Neuron (in vitro differentiated cells): ENCODE results near the gene CDC16.

Experiments
- H2AFZ ChIP-seq: one replicate; pipeline ENCODE4 v1.6.1; 2013; ENCODE audit warnings: low read depth, mild to moderate bottlenecking, inconsistent platforms, low read length, moderate library complexity
- H3K27me3 ChIP-seq: one replicate; pipeline ENCODE4 v1.6.1; 2013; ENCODE audit warnings: low read length; ENCODE audit not compliant: insufficient read depth
- H3K36me3 ChIP-seq: one replicate; pipeline ENCODE4 v1.6.1; 2013; ENCODE audit warnings: low read length; ENCODE audit not compliant: insufficient read depth
- H3K4me1 ChIP-seq: one replicate; pipeline ENCODE4 v1.6.1; 2013; ENCODE audit warnings: low read length; ENCODE audit not compliant: insufficient read depth
- H3K4me3 ChIP-seq: 2 replicates; pipeline ENCODE4 v1.5.1; 2013; ENCODE audit warnings: mild to moderate bottlenecking, low read length, moderate library complexity
- H3K9me3 ChIP-seq: one replicate; pipeline ENCODE4 v1.6.1; 2013; ENCODE audit warnings: low read length

CDC16 gene

DNA sequence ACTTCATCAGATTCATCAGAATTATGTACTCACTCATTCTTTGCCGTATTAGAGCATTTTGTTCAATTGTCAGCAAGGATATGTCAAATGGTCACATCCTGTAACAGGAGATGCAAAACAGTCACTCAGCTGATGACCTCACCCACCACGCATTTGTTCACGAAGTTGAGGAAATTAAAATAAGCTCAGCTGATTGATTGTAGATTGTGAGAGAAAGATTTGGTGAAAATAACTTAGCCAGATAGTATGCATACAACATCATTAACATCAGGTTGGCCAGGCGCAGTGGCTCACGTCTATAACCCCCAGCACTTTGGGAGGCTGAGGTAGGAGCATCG is 22.6 kb upstream of the CDC16 start:
- Histone ChIP-seq H2AFZ (no peak overlapping the region), H3K36me3 (no peaks in the 10 kb centered on the region), H3K27me3 (no peaks in the 10 kb centered on the region), H3K4me1 (no peaks in the 10 kb centered on the region), H3K9me3 (peaks cover 4% of the 10 kb centered on the region), H3K4me3 (no peak overlapping the region)

DNA sequence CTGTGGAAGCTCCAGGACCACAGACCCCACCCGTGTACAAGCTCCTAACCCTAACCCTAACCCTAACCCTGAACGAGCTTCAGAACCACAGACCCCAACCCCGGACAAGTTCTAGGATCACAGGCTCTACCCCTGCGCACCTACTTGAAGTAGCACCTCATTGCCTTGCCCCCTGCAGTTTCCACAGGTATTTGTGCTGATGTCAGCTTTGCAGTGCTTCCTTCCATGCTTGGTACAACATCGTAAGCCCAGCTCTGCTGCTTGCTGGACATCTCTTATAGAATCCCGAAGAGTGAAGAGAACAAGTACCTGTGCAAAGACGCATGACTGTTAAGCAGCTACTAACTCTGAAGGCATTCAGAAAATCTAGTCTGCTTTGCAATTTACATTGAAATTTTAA is 20.7 kb upstream of the CDC16 start:
- Histone ChIP-seq H2AFZ (no peak overlapping the region), H3K4me3 (no peak overlapping the region), H3K27me3 (no peaks in the 10 kb centered on the region), H3K4me1 (no peaks in the 10 kb centered on the region), H3K9me3 (peaks cover 3% of the 10 kb centered on the region), H3K36me3 (no peaks in the 10 kb centered on the region)

DNA sequence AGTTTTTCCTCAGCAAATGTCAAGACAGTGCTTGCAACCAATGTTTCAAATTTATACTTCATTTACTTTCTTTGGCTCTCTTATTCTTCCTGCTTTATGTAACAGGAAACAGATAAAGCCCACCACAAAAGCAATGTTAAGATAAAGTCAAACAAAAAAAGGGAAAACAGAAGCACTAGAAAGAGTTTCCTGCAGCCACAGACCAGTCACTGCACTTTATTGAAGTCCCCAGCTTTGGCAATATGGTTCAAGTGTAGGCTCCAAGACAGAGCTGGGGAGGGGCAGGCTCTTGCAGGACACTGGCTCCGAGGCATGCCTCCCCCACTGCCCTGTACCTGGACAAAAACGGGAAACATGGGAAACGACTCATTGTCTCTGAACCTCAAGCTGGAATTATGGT is 15.3 kb upstream of the CDC16 start:
- no peaks in the 10 kb centered on the region for H3K9me3 ChIP-seq

DNA sequence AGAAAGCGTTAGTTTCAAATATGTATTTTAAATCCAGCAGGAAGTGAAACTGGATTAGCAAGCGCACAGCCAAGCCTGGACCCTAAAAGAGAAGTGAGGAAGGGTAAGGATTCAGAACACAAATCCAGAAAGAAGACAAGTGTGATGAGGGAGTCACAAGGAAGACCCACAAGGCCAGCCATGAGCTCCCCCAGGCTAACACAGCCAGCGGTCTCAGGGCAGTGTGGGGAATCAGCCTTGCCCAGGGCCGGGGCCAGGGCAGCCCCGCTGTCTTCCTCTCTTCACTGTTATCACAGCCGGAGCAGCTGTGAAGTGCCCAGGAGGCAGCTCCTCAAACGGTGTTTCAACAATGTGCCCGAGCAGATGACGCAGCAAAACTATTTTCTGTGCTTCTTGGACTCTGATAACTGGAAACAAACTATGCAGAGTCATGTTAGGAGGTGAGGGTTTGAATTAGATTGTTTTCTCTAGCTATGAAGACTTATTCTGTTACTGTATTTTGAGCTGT is 12.2 kb upstream of the CDC16 start:
- H3K27me3 ChIP-seq = no peaks in the 10 kb centered on the region
- no peaks in the 10 kb centered on the region for H3K9me3 ChIP-seq
- no peak overlapping the region for H3K4me3 ChIP-seq
- H2AFZ ChIP-seq = no peak overlapping the region
- H3K36me3 ChIP-seq = no peaks in the 10 kb centered on the region
- peaks cover 2% of the 10 kb centered on the region for H3K4me1 ChIP-seq

More for the DNA sequence above, 15.3 kb upstream of the CDC16 start:
- Histone ChIP-seq H3K27me3 (no peaks in the 10 kb centered on the region), H2AFZ (no peak overlapping the region), H3K4me3 (no peak overlapping the region), H3K4me1 (no peaks in the 10 kb centered on the region), H3K36me3 (no peaks in the 10 kb centered on the region)

DNA sequence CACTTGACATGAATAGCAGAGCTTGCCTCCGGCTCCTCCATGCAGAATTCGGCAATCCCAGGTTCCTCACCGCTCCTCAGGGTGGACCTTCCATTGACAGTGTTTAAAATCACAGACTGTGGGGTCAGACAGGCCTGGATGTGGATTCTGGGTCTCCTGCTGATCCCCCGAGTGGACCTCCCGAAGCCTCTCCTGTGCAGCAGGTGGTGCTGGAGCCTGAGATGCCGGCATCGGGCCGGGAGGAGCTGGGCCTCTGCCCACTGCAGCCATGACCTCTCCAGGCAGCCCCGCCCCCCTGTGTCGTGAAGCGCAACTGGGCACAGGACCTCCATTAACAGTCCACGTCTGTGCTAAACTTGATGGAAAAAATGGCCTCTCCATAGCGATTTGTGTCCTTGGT is 10.5 kb upstream of the CDC16 start:
- Histone ChIP-seq H2AFZ (no peak overlapping the region), H3K27me3 (no peaks in the 10 kb centered on the region), H3K36me3 (no peaks in the 10 kb centered on the region), H3K4me3 (no peak overlapping the region), H3K9me3 (no peaks in the 10 kb centered on the region), H3K4me1 (peaks cover 6% of the 10 kb centered on the region)

DNA sequence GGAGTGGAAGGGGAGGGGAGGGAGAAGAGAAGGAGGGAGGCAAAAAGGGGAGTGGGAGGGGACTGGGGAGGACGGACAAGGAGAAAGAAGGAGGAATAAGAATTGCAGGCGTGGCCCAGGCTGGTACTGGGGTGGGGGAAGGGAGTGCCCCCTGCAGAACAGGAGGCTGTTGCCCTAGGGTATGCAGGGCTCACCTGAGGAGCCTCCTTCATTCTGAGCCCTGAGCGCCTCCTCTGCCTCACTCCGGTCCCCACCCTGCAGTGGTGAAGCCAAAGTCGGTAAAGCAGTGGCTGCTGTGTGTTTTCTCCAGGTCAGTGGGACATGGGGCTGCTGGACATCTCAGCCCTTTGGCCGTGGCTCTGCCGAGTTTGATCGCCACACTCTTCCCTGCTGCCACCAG is 9.1 kb upstream of the CDC16 start:
- H3K9me3 ChIP-seq = no peaks in the 10 kb centered on the region
- no peaks in the 10 kb centered on the region for H3K36me3 ChIP-seq
- H3K4me1 ChIP-seq = peaks cover 17% of the 10 kb centered on the region
- no peak overlapping the region for H3K4me3 ChIP-seq
- no peak overlapping the region for H2AFZ ChIP-seq
- no peaks in the 10 kb centered on the region for H3K27me3 ChIP-seq

DNA sequence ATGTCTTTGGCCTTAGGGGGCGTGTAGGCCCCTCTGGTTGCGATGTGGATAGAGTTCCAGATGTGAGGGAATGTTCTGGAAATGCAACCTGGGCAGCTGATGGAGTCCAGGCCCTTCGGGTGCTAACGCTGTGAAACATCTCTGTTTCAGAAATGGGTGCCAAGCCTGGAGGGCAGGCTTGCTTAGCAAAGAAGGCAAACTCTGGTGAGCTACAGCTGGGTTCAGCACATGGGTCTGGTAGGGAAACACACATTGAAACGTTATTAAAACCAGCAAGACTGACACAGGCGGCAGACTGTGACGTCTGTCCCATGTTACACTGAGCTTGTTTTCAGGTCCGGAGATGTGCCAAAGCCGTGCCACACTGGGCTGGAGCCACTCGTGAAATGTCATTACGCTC is 8.6 kb upstream of the CDC16 start:
- H2AFZ ChIP-seq = no peak overlapping the region
- H3K36me3 ChIP-seq = no peaks in the 10 kb centered on the region
- no peaks in the 10 kb centered on the region for H3K27me3 ChIP-seq
- no peak overlapping the region for H3K4me3 ChIP-seq
- no peaks in the 10 kb centered on the region for H3K9me3 ChIP-seq
- peaks cover 17% of the 10 kb centered on the region for H3K4me1 ChIP-seq

DNA sequence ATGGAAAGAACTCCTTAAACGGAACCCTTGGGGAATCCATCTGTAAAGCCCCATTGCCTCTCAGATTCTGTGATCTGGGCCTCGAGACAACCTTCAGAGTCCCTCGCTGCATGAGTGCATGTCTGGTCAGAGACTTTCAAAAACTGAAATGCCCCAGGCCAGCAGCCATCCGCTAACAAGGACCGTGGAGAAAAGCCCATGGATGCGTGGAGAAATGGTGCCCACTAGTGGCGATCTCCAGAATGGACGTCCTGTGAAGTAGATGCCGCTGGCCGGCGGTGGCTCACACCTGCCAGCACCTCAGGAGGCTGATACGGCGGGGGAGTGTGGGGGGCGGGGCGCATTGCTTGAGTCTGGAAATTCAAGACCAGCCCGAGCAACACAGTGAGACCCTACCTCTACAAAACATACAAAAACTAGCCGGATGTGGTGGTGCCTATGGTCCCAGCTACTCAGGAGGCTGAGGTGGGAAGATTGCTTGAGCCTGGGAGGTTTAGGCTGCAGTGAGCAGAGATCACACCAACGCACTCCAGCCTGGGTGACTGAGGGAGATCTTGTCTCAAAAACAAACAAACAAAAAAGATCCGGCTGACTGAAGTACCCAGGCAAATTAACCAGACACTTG is 7.9 kb upstream of the CDC16 start:
- H3K4me3 ChIP-seq = no peak overlapping the region

DNA sequence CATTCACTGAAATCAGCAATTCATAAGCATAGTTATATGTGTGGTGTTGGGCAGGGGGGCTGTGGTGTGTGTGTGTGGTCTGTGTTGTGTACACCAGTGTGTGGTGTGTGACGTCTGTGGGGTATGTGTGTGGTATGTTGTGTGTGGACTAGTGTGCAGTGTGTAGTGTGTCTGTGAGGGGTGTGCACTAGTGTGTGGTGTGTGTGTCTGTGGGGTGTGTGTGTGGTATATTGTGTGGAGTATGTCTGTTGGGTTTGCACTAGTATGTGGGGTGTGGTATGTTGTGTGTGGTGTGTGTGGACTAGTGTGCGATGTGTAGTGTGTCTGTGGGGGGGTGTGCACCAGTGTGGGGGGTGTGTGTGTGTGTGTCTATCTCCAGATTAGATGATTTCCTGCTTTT is 7.2 kb upstream of the CDC16 start:
- Histone ChIP-seq H3K4me3 (no peak overlapping the region), H3K9me3 (no peaks in the 10 kb centered on the region), H3K4me1 (peaks cover 17% of the 10 kb centered on the region), H3K36me3 (no peaks in the 10 kb centered on the region), H3K27me3 (no peaks in the 10 kb centered on the region), H2AFZ (no peak overlapping the region)

More for the DNA sequence above, 7.9 kb upstream of the CDC16 start:
- peaks cover 17% of the 10 kb centered on the region for H3K4me1 ChIP-seq
- no peak overlapping the region for H2AFZ ChIP-seq
- no peaks in the 10 kb centered on the region for H3K9me3 ChIP-seq
- H3K36me3 ChIP-seq = no peaks in the 10 kb centered on the region
- H3K27me3 ChIP-seq = no peaks in the 10 kb centered on the region

DNA sequence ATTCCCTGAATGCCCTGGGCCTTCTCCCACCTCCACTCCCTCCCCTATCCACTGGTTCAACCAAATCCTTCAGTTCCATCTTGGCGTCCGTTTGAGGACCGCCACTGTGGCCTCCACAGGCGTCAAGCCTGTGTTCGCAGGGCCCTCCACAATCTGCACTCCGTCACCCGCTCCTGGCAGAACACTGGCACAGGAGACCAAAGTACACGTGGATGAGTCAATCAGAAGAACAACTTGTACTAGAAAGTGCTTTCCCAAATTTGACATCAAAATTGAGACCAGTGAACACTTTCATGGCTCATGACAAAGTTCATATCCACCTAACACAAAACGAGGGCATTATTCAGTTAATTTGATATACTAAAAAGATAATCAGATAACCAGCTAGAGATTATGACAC is 6.5 kb upstream of the CDC16 start:
- Histone ChIP-seq H3K27me3 (no peaks in the 10 kb centered on the region), H3K36me3 (no peaks in the 10 kb centered on the region), H3K9me3 (no peaks in the 10 kb centered on the region), H3K4me1 (peaks cover 17% of the 10 kb centered on the region), H2AFZ (no peak overlapping the region), H3K4me3 (no peak overlapping the region)

DNA sequence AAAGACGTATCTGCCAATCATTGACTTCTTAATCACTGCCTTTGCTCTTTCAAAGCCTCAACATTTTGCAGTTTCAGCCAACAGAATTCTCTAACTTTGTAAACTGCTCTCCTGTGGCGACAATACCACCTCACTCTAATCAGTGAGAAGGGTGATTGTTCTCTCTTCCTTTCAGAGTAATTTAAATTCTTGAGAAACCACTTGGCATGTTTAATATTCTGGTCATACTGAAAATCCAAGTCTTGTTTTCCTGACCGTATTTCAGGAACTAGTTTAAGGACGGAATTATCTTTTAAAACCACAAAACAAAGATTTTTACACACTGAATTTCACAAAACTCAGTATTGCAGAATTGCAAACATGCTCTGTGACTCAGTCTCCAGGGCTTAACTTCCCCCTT is 5.2 kb upstream of the CDC16 start:
- H3K36me3 ChIP-seq = no peaks in the 10 kb centered on the region
- H3K9me3 ChIP-seq = no peaks in the 10 kb centered on the region
- H3K4me1 ChIP-seq = peaks cover 17% of the 10 kb centered on the region
- H3K27me3 ChIP-seq = no peaks in the 10 kb centered on the region
- no peak overlapping the region for H3K4me3 ChIP-seq
- H2AFZ ChIP-seq = peak overlapping the region; percentile 50

DNA sequence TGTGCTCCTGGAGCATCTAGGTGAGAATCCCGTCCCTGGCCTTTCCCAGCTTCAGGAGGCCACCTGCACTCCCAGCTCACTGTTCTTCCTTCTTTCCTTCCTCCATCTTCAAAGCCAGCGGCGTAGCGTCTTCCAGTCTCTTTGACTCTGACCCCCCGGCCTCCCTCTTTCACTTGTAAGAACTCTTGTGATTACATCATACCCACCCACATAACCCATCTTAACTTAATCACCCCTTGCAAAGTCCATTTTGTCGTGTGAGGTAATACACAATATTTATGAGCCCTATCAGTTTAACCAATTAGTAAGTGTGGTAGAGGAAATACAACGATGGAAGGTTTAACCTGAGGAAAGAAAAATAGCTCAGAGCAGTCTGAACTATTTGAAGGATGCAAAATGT is 4.6 kb upstream of the CDC16 start:
- Histone ChIP-seq H3K27me3 (no peaks in the 10 kb centered on the region), H3K4me1 (peaks cover 17% of the 10 kb centered on the region), H3K9me3 (no peaks in the 10 kb centered on the region), H3K36me3 (no peaks in the 10 kb centered on the region), H2AFZ (peak overlapping the region; percentile 50), H3K4me3 (no peak overlapping the region)

DNA sequence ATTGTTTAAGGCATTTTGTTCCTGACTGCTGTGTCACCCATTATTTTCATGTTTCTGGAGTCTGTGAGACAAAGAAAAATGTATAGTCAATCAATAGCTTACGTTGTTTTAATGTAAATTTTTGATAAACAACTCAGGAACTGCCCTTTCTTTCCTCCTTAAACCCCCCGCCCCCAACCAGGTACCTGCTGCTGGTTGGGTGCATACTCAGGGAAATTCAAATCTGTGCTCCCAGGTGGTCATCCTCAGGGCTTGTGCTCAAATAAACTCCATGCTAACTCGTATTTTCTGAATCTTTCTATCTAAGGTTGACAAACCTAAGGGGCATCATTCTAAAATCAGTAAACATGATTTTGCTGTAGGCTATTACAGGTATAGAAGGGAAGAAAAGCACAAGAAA is 4.1 kb upstream of the CDC16 start:
- H3K27me3 ChIP-seq = no peaks in the 10 kb centered on the region
- H3K4me1 ChIP-seq = peaks cover 18% of the 10 kb centered on the region
- no peaks in the 10 kb centered on the region for H3K9me3 ChIP-seq
- no peak overlapping the region for H3K4me3 ChIP-seq
- no peak overlapping the region for H2AFZ ChIP-seq
- H3K36me3 ChIP-seq = no peaks in the 10 kb centered on the region

DNA sequence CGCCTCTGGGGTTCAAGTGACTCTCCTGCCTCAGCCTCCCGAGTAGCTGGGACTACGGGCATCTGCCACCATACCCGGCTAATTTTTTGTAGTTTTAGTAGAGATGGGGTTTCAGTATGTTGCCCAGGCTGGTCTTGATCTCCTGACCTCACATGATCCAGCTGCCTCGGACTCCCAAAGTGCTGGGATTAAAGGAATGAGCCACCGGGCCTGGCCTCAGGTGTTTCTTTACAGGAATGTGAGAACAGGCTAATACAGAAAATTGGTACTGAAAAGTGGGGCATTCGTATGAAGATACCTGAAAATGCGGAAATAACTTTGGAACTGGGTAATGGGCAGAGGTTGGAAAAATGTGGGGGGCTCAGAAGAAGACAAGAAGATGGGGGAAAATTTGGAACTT is 2.8 kb upstream of the CDC16 start:
- Histone ChIP-seq H3K4me1 (peaks cover 23% of the 10 kb centered on the region), H3K9me3 (no peaks in the 10 kb centered on the region), H3K36me3 (peaks cover 4% of the 10 kb centered on the region), H3K4me3 (no peak overlapping the region), H3K27me3 (no peaks in the 10 kb centered on the region), H2AFZ (no peak overlapping the region)
